Esophagus squamous epithelium (tissue), 4 donors: Measurements from ENCODE around the gene ZEB2.

ENCODE experiments used
- CTCF ChIP-seq, 6 experiments: fragments of 450-650 bp in 4 of 6; fragments of 200-600 bp in 2 of 6; sonication (generic) in 2 of 6; IDR thresholded peaks; one replicate each; pipeline ENCODE4 v1.5.1; 2016 to 2019; ENCODE audit warnings: antibody characterized with exemption in 6 of 6, mild to moderate bottlenecking in 4 of 6, moderate library complexity in 4 of 6
- POLR2A ChIP-seq, 4 donors: fragments of 450-650 bp; IDR thresholded peaks; one replicate each; pipeline ENCODE4 v1.6.1; 2017; ENCODE audit warnings: antibody characterized with exemption in 4 of 4, mild to moderate bottlenecking in 4 of 4, moderate library complexity in 3 of 4

- TF ChIP-seq POLR2A (IDR thresholded peaks at IDR 0.05) (no peak), CTCF (IDR thresholded peaks at IDR 0.05) (no peak)
Measured at GRCh38 chr2:144364944-144365738, 154.8 kb downstream of the ZEB2 start.
